Thyroid gland (tissue), 4 donors: Measurements from ENCODE around the gene MEGF10.

ENCODE experiments used
- CTCF ChIP-seq, 6 experiments: fragments of 200-600 bp in 3 of 6; fragments of 450-650 bp in 3 of 6; sonication (generic) in 3 of 6; IDR thresholded peaks; one replicate each; pipeline ENCODE4 v1.5.1; 2016 to 2019; ENCODE audit warnings: antibody characterized with exemption in 6 of 6, mild to moderate bottlenecking in 2 of 6, inconsistent platforms in 1 of 6, moderate library complexity in 1 of 6
- POLR2A ChIP-seq, 2 donors: fragments of 450-650 bp; IDR thresholded peaks; one replicate each; pipeline ENCODE4 v1.6.1; 2017; ENCODE audit warnings: antibody characterized with exemption in 2 of 2, mild to moderate bottlenecking in 2 of 2, moderate library complexity in 1 of 2

DNA sequence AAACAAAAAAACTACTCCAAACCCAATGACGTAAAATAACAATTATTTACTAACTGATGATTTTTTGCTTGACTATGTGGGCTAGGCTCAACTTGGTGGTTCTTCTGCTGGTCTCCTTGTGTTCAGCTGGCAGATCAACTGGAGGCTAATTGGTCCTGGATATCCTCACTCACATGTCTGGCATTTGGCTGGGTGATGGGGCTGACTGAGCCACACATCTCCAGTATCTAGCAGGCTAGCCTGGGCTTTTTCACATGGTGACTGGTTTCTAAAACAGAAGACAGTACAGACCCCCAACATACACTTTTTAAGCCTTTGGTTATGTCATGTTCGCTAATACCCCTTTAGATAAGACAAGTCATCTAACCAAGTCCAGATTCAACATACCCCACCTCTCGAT is 122.1 kb downstream of the MEGF10 start:
- TF ChIP-seq CTCF (IDR thresholded peaks at IDR 0.05) (no peak), POLR2A (IDR thresholded peaks at IDR 0.05) (no peak)
